Retina (tissue), 1 donor: ENCODE data around the gene PCDHGC5.

Source experiments
- DNase-seq: peaks from one replicate; pipeline ENCODE4 v3.0.0-alpha.2; 2016

Gene PCDHGC5

DNA sequence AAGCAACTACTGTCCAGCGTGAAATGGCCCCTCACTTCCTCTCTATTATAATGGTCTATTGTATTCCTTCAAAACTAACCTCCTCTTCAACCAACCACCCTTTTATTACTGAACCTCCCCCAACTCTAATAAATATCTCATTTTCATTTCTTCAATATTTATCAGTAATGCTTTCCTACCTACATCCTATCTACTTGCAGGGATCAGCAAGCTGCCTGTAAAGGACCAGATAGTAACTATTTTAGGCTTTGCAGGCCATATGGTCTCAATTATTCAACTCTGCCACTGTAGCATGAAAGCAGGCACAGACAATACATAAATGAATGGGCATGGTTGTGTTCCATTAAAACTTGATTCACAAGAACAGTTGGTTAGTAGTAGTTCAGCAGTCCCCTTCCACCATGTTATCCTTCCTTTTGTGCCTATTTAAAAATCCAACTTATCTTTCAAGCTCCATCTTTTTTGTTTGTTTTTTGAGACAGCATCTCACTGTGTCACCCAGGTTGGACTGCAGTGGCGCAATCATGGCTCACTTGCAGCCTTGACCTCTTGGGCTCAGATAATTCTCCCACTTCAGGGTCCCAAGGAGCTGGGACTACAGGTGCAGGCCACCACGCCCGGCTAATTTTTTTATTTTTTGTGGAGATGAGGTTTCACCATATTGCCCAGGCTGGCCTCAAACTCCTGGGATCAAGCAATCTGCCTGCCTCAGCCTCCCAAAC, 45.8 kb downstream of the PCDHGC5 start:
- no peak for DNase-seq
